Body of pancreas (tissue), 4 donors: Measurements from ENCODE around the gene SYNE1. TPM values are rescaled to one million over a fixed set of nuclear protein-coding genes. Genes with fewer than 3 reads are reported as not detected.

Experiments used
- ATAC-seq: fragments of 150-250 bp; one replicate; pipeline ENCODE4 v1.9.1; 2016
- DNase-seq, 4 donors: peaks; one replicate each; pipeline ENCODE4 v3.0.0-alpha.2; 2019
- H3K27ac ChIP-seq, 4 donors: fragments of 200-600 bp; sonication (generic); 1 replicate in 3 of 4; 2 replicates in 1 of 4; pipeline versions ENCODE4 v1.5.1 to v1.6.1; 2016 to 2019; ENCODE audit warnings: mild to moderate bottlenecking in 1 of 4, mixed read lengths in 1 of 4, moderate library complexity in 1 of 4
- H3K27me3 ChIP-seq, 2 donors: fragments of 200-600 bp; sonication (generic); one replicate each; pipeline ENCODE4 v1.6.0; 2016; ENCODE audit warnings: mild to moderate bottlenecking in 1 of 2
- H3K36me3 ChIP-seq, 2 donors: fragments of 200-600 bp; sonication (generic); replicated peaks in 1 of 2; 2 replicates each; pipeline ENCODE4 v1.5.1; 2016; ENCODE audit warnings: low read depth in 2 of 2; ENCODE audit not compliant: insufficient read depth in 1 of 2
- H3K4me1 ChIP-seq: fragments of 200-600 bp; sonication (generic); one replicate; pipeline ENCODE4 v1.6.0; 2016
- H3K4me3 ChIP-seq, 2 donors: fragments of 200-600 bp; sonication (generic); 1 replicate in 1 of 2; 2 replicates in 1 of 2; pipeline ENCODE4 v1.5.1; 2016 to 2019
- H3K9me3 ChIP-seq, 3 donors: fragments of 200-600 bp; sonication (generic); 1 replicate in 2 of 3; 2 replicates in 1 of 3; pipeline ENCODE4 v1.5.1; 2016
- CTCF ChIP-seq, 7 experiments: fragments of 450-650 bp in 4 of 7; fragments of 200-600 bp in 3 of 7; sonication (generic) in 3 of 7; IDR thresholded peaks; one replicate each; pipeline ENCODE4 v1.5.1; 2016 to 2019; ENCODE audit warnings: antibody characterized with exemption in 7 of 7
- POLR2A ChIP-seq, 3 donors: fragments of 450-650 bp; IDR thresholded peaks; one replicate each; pipeline ENCODE4 v1.6.1; 2016; ENCODE audit warnings: antibody characterized with exemption in 3 of 3, mild to moderate bottlenecking in 2 of 3
- WGBS, 2 donors: methylation state at CpG; one replicate each; pipeline ENCODE4 v1.1.5; 2017; 5-methylcytosine and 5-hydroxymethylcytosine counted together
- intact Hi-C: fragments of 100-400 bp; cut with DNase I; formaldehyde crosslinking; loops from one replicate; pipeline ENCODE4 v1.15.1; 2023
- total RNA-seq, 2 donors: library from RNA; depleted of rRNA; stranded (reverse); fragments of >200 nt; gene quantifications; one replicate each; pipeline ENCODE4 v1.1.0, GENCODE V29; 2016

The SYNE1 gene
- total RNA-seq, 2 donors from 2014 or later: 109 to 123 TPM

DNA sequence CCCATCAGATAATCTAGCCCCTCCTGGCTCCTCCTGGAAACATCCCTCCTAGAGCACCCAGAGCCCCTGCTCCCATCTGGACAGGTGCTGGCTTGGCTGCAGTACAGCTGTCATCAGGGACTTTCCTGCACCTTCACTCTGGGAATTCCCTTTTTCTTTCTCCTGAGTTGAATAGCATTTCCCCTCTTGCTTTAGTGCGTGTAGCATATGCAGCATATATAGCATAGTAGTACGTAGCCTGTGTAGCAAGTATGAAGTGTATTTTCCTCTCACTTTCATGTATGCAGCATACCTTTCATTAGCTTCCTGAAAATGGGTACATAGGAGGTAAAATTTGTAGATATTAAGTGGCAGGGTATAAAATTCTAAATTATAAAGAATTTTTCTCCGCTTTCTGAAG is 476.8 kb downstream of the SYNE1 start:
- intact Hi-C loops: no loop called here
- DNase-seq (no peak), ATAC-seq (no peak)
- no peak for TF ChIP-seq POLR2A (IDR thresholded peaks at IDR 0.05)
- Histone ChIP-seq H3K4me3 (no peak overlapping the region), H3K27ac (no peak overlapping the region), H3K4me1 (no peaks in the 10 kb centered on the region), H3K36me3 (peaks cover 0 to 3% of the 10 kb centered on the region in 2 donors), H3K9me3 (no peaks in the 10 kb centered on the region), H3K27me3 (no peaks in the 10 kb centered on the region)
- WGBS, 2 donors: 91 to 96% methylated on average over 3 of the region's 3 CpGs

- no peak for ATAC-seq
- no peak for DNase-seq
- no peak overlapping the region for H3K4me3 ChIP-seq
- H3K4me1 ChIP-seq: no peaks in the 10 kb centered on the region
- no peak overlapping the region for H3K27ac ChIP-seq
- H3K27me3 ChIP-seq: no peaks in the 10 kb centered on the region
- WGBS, 2 donors: 93 to 94% methylated on average over 8 of the region's 8 CpGs
- TF ChIP-seq POLR2A (IDR thresholded peaks at IDR 0.05) (no peak), CTCF (IDR thresholded peaks at IDR 0.05) (no peak)
- peaks cover 0 to 17% of the 10 kb centered on the region in 2 donors for H3K36me3 ChIP-seq
- H3K9me3 ChIP-seq: no peaks in the 10 kb centered on the region
- intact Hi-C loops: loop anchor here (10.0 kb wide), 1 partner anchor 199 kb away; no protein-coding TSS in a partner anchor
Observed at GRCh38 chr6:152155792-152156191, 481.4 kb downstream of the SYNE1 start.

DNA sequence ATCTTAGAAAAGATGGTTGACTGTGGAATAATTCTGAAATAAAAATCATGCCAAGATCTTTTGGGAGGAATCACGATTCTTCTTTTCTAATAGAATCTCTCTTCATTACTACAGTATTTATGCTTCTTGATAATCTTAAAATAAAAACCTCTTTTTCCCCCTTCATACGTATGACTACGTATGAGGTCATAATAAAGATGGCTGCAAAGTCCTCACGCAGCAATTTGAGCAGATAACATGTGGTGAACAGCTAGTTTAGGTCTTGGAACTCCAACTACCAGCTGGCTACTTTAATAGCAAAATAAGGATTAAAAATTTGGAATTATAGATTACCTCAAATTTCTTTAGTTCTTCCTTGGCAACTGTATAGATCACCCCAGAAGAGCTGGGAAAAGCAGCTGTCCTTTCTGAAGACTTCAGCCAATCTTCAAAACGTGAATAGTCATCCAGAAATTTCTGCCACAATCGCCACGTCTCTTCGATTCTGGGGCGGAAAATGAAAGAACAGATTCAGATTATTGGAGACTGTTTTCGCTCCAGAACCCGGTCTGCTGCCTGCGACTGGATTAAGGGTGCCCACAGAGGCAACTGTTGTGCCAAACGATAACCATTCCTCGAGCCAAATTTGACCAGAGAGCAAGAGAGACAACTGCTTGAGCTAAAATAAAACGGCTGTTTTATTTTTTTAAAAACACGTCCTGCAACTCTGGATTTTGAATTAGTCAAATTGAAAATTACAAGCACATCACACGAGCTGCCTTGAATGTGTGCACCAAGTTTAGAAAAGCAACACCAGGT is 482.4 kb downstream of the SYNE1 start:
- H3K27ac ChIP-seq: no peak overlapping the region
- intact Hi-C loops: loop anchor here (10.0 kb wide), 1 partner anchor 200 kb away; no protein-coding TSS in a partner anchor
- no peak overlapping the region for H3K4me3 ChIP-seq
- no peaks in the 10 kb centered on the region for H3K4me1 ChIP-seq
- no peaks in the 10 kb centered on the region for H3K27me3 ChIP-seq
- WGBS, 2 donors: 89 to 92% methylated on average over 17 of the region's 17 CpGs
- H3K36me3 ChIP-seq: peaks cover 0 to 18% of the 10 kb centered on the region in 2 donors
- DNase-seq: no peak
- H3K9me3 ChIP-seq: no peaks in the 10 kb centered on the region
- TF ChIP-seq CTCF (IDR thresholded peaks at IDR 0.05): no peak
- no peak for TF ChIP-seq POLR2A (IDR thresholded peaks at IDR 0.05)
- ATAC-seq: no peak

- H3K27me3 ChIP-seq: no peaks in the 10 kb centered on the region
- no peak overlapping the region for H3K27ac ChIP-seq
- no peaks in the 10 kb centered on the region for H3K9me3 ChIP-seq
- H3K36me3 ChIP-seq: peaks cover 0 to 34% of the 10 kb centered on the region in 2 donors
- intact Hi-C loops: loop anchor here (10.0 kb wide), 1 partner anchor 203 kb away; no protein-coding TSS in a partner anchor
- no peak overlapping the region for H3K4me3 ChIP-seq
- WGBS, 2 donors: 80 to 90% methylated on average over 13 of the region's 13 CpGs
- TF ChIP-seq POLR2A (IDR thresholded peaks at IDR 0.05): no peak
- TF ChIP-seq CTCF (IDR thresholded peaks at IDR 0.05): no peak
- no peaks in the 10 kb centered on the region for H3K4me1 ChIP-seq
- DNase-seq (no peak), ATAC-seq (no peak)
Observed at GRCh38 chr6:152151920-152152319, 485.2 kb downstream of the SYNE1 start.

- Histone ChIP-seq H3K4me1 (no peaks in the 10 kb centered on the region), H3K27ac (no peak overlapping the region), H3K36me3 (peaks cover 0 to 34% of the 10 kb centered on the region in 2 donors), H3K9me3 (no peaks in the 10 kb centered on the region), H3K4me3 (no peak overlapping the region), H3K27me3 (no peaks in the 10 kb centered on the region)
- DNase-seq (no peak), ATAC-seq (no peak)
- TF ChIP-seq CTCF (IDR thresholded peaks at IDR 0.05) (no peak), POLR2A (IDR thresholded peaks at IDR 0.05) (no peak)
- 79 to 90% methylated on average over 3 of the region's 3 CpGs for WGBS, 2 donors
- intact Hi-C loops: loop anchor here (10.0 kb wide), 1 partner anchor 205 kb away; no protein-coding TSS in a partner anchor
Observed at GRCh38 chr6:152150196-152150595, 487.0 kb downstream of the SYNE1 start.
